ENCODE measurements around the gene PPP2R2C. TPM values are rescaled to one million over a fixed set of nuclear protein-coding genes. Genes with fewer than 3 reads are reported as not detected.

Gene PPP2R2C
- total RNA-seq, 2 donors from 2014 or later, result 0.05 to 0.35 TPM

DNA sequence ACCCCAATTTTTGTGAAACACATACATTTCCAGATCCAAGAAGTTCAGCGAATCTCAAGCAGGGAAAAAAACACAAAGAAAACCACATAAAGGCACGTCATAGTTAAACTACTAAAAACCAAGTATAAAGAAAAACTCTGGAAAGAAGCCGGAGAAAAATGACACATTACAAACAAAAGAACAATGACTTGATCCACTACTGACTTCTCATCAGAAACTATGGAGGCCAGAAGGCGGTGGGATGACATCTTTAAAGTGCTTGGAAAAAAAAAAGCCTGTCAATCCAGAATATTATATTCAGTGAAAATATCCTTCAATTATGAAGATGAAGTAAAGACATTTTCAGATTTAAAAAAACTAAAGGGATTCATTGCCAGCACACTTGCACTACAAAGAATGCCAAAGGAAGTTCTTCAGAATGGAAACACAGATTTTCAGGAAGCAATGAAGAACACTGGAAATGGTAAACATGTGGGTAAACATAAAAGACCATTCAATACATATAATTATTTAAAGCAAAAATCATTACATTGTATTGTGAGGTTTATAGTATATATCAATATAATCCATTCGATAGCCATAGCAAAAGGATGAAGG lies 32.6 kb upstream of the PPP2R2C start:
- H3K4me3 ChIP-seq, result no peak overlapping the region
- no peaks in the 10 kb centered on the region for H3K36me3 ChIP-seq
- H3K9me3 ChIP-seq, result no peaks in the 10 kb centered on the region
- TF ChIP-seq, protein P1, sequence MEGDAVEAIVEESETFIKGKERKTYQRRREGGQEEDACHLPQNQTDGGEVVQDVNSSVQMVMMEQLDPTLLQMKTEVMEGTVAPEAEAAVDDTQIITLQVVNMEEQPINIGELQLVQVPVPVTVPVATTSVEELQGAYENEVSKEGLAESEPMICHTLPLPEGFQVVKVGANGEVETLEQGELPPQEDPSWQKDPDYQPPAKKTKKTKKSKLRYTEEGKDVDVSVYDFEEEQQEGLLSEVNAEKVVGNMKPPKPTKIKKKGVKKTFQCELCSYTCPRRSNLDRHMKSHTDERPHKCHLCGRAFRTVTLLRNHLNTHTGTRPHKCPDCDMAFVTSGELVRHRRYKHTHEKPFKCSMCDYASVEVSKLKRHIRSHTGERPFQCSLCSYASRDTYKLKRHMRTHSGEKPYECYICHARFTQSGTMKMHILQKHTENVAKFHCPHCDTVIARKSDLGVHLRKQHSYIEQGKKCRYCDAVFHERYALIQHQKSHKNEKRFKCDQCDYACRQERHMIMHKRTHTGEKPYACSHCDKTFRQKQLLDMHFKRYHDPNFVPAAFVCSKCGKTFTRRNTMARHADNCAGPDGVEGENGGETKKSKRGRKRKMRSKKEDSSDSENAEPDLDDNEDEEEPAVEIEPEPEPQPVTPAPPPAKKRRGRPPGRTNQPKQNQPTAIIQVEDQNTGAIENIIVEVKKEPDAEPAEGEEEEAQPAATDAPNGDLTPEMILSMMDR (IDR thresholded peaks at IDR 0.05), result no peak
- intact Hi-C loops (cut with DNase I), result no loop called here
- H3K27ac ChIP-seq, result no peak overlapping the region
- no peaks in the 10 kb centered on the region for H3K4me1 ChIP-seq
- H3K27me3 ChIP-seq, result no peaks in the 10 kb centered on the region
- no peak overlapping the region for H3K9ac ChIP-seq (ENCODE audit: low read depth in 2 of 2, low read length in 2 of 2)
- DNase-seq, result no peak

DNA sequence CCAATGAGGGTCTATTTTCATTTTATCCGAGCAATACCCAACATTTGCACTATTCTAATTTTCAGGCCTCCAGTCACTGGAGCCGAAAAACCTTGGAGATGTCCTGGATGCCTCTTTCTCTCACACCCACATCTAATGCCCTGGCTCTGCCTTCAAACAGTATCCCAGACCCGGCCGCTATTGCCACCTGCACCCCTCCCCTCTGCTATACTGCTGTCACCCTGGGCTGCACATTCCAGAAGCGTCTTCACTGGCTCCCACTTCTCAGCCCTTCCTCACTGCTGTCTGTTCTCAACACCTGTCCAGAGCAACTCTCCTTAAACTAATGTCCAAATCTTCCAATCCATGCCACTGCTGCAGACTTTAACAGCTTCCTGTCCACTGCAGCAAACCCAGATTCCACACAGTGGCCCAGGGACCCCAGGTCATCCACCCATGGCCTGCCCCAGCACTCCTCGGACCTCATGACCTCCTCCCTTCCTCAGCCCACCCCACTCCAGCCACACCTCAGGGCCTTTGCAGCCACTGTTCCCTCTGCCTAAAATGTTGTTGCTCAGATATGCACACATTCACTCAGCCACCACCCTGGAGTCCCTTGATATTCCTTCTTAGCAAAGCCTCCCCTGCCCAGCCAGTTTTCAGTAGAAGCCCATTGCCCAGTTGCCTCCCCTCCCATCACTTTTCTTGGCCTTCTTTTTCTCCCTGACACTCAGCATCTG lies 30.5 kb upstream of the PPP2R2C start:
- H3K36me3 ChIP-seq, result no peaks in the 10 kb centered on the region
- peak; percentile 3 for DNase-seq
- no peaks in the 10 kb centered on the region for H3K27me3 ChIP-seq
- H3K9ac ChIP-seq (ENCODE audit: low read depth in 2 of 2, low read length in 2 of 2), result no peak overlapping the region
- no peak overlapping the region for H3K4me3 ChIP-seq
- no peaks in the 10 kb centered on the region for H3K9me3 ChIP-seq
- H3K4me1 ChIP-seq, result no peaks in the 10 kb centered on the region
- no peak overlapping the region for H3K27ac ChIP-seq
- TF ChIP-seq, protein P1 (IDR thresholded peaks at IDR 0.05), result no peak
- intact Hi-C loops (cut with DNase I), result no loop called here

DNA sequence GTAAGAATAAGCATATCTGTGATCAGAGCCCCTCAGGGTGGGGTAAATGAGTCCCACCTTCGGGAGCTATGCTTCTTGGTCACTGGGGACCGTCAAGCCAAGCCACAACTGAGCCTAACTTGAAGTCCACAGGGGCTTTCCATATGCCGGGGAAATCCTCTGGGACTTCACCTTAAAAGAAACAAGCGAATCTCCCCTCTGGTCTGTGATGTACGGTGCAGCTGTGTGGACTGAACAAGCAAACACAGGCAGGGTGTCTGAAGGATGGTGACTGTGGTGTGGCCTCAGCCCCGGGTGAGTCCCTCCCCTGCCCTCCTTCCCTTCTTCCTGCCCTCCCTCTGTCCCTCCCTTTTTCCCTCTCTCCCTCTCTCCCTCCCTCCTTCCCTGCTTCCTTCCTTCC lies 29.7 kb upstream of the PPP2R2C start:
- Histone ChIP-seq H3K27ac (no peak overlapping the region), H3K9me3 (no peaks in the 10 kb centered on the region), H3K27me3 (no peaks in the 10 kb centered on the region), H3K4me3 (no peak overlapping the region), H3K4me1 (no peaks in the 10 kb centered on the region), H3K9ac (ENCODE audit: low read depth in 2 of 2, low read length in 2 of 2) (no peak overlapping the region), H3K36me3 (no peaks in the 10 kb centered on the region)
- TF ChIP-seq, protein P1 (IDR thresholded peaks at IDR 0.05), result no peak
- intact Hi-C loops (cut with DNase I), result no loop called here
- DNase-seq, result peak; percentile 7

DNA sequence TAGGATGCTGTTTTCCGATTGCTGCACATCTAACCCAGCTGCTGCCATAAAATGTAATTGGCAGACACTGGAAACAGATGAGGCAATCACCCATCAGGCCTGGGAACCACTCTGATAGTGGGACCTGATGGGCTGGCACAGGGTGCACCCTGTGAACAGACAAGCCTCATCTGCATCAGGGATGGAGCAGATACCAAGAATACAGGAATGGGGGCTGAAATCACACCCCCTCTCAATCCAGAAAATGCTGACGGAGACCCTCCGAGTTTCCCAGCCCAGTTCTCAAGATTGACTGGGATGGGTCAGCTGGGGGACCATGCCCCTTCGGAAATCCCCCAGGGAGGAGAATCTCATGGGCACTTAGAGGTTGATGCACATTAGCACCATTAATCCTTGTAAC lies 28.8 kb upstream of the PPP2R2C start:
- Histone ChIP-seq H3K27ac (no peak overlapping the region), H3K4me1 (no peaks in the 10 kb centered on the region), H3K9me3 (no peaks in the 10 kb centered on the region), H3K36me3 (no peaks in the 10 kb centered on the region), H3K4me3 (no peak overlapping the region), H3K9ac (ENCODE audit: low read depth in 2 of 2, low read length in 2 of 2) (no peak overlapping the region), H3K27me3 (no peaks in the 10 kb centered on the region)
- intact Hi-C loops (cut with DNase I), result no loop called here
- TF ChIP-seq, protein P1 (IDR thresholded peaks at IDR 0.05), result no peak
- DNase-seq, result peak; percentile 3

DNA sequence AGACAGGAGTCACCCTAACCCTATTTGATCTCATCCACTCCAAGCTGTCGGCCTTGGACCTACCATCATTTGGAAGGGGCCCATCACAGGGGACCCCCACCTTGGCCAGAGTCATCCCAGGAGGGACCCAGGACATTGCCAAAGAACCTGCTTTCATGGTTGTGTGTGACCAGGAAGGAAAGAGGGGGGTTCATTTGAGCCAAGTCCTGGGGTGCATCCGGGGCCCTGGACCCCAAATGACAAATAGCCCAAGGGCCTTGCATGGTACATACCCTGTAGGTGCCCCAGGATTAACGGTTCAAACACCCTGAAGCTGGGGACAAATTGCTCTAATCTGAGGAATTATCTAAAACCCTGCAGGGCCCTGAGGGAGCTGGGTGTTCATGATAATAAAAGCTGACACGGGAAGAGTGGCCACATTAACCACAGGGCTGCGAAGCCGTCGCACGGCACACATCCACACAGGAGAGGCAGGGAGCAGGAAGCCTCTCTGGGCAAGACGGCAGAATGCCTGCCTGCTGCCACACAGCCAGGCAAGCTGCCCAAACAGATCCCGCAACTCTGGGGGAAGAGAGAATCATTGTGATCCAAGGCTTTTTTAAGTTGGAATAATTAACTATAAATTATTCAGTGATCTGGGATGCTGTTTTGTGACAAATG lies 28.2 kb upstream of the PPP2R2C start:
- no peak overlapping the region for H3K27ac ChIP-seq
- H3K27me3 ChIP-seq, result no peaks in the 10 kb centered on the region
- no peaks in the 10 kb centered on the region for H3K9me3 ChIP-seq
- no peak overlapping the region for H3K4me3 ChIP-seq
- no peaks in the 10 kb centered on the region for H3K4me1 ChIP-seq
- H3K36me3 ChIP-seq, result no peaks in the 10 kb centered on the region
- no peak overlapping the region for H3K9ac ChIP-seq (ENCODE audit: low read depth in 2 of 2, low read length in 2 of 2)
- TF ChIP-seq, protein P1 (IDR thresholded peaks at IDR 0.05), result no peak
- intact Hi-C loops (cut with DNase I), result no loop called here
- DNase-seq, result peak; percentile 6
